GM23338 (cell line): ENCODE data around the gene ATP8B4. TPM values are rescaled to one million over a fixed set of nuclear protein-coding genes. Genes with fewer than 3 reads are reported as not detected.

ENCODE experiments used
- ATAC-seq: fragments of 200-7000 bp; cut with Tn5 transposase; 3 replicates; pipeline ENCODE4 v1.9.1; 2020
- DNase-seq: peaks from one replicate; pipeline ENCODE4 v3.0.0-alpha.2; 2015; ENCODE audit warnings: low spot score
- H2AFZ ChIP-seq: fragments of 200-600 bp; sonication (generic); 2 replicates; pipeline ENCODE4 v1.8.0; 2016; ENCODE audit warnings: antibody characterized with exemption, mild to moderate bottlenecking, moderate library complexity
- H3F3A ChIP-seq: fragments of 200-600 bp; sonication (generic); replicated peaks from 2 replicates; pipeline ENCODE4 v1.8.0; 2017; ENCODE audit warnings: antibody characterized with exemption, mixed run types, low read depth
- H3K27ac ChIP-seq: fragments of 200-600 bp; sonication (generic); 2 replicates; pipeline ENCODE4 v1.6.1; 2016; ENCODE audit warnings: low read depth
- H3K27me3 ChIP-seq: fragments of 200-600 bp; sonication (generic); 2 replicates; pipeline ENCODE4 v1.8.0; 2016; ENCODE audit warnings: mild to moderate bottlenecking, mixed run types, moderate library complexity; ENCODE audit not compliant: insufficient read depth
- H3K36me3 ChIP-seq: fragments of 200-600 bp; sonication (generic); 2 replicates; pipeline ENCODE4 v1.8.0; 2016; ENCODE audit warnings: mild to moderate bottlenecking; ENCODE audit not compliant: insufficient read depth
- H3K4me1 ChIP-seq: fragments of 200-600 bp; sonication (generic); 2 replicates; pipeline ENCODE4 v1.8.0; 2016; ENCODE audit warnings: mild to moderate bottlenecking, moderate library complexity; ENCODE audit not compliant: insufficient read depth
- H3K4me2 ChIP-seq: fragments of 200-600 bp; sonication (generic); 2 replicates; pipeline ENCODE4 v1.7.1; 2017; ENCODE audit warnings: mixed run types
- H3K4me3 ChIP-seq: fragments of 200-600 bp; sonication (generic); 2 replicates; pipeline ENCODE4 v1.6.1; 2016; ENCODE audit warnings: mixed run types
- H3K79me2 ChIP-seq: fragments of 200-600 bp; sonication (generic); replicated peaks from 2 replicates; pipeline ENCODE4 v1.8.0; 2017; ENCODE audit warnings: mild to moderate bottlenecking; ENCODE audit not compliant: insufficient read depth
- H3K9me2 ChIP-seq: fragments of 200-600 bp; sonication (generic); 2 replicates; pipeline ENCODE4 v1.8.0; 2017; ENCODE audit not compliant: insufficient read depth
- H4K20me1 ChIP-seq: fragments of 200-600 bp; sonication (generic); replicated peaks from 2 replicates; pipeline ENCODE4 v1.8.0; 2017; ENCODE audit warnings: mild to moderate bottlenecking; ENCODE audit not compliant: insufficient read depth
- H3K27ac Mint-ChIP-seq: 2 replicates; pipeline ENCODE4 v1.8.0; 2020; ENCODE audit warnings: inconsistent platforms, mild to moderate bottlenecking, moderate library complexity, mixed read lengths
- H3K27me3 Mint-ChIP-seq: 3 replicates; pipeline ENCODE4 v1.8.0; 2022; ENCODE audit warnings: low read depth, mild to moderate bottlenecking, moderate library complexity, mixed read lengths, inconsistent platforms; ENCODE audit not compliant: insufficient read depth, poor library complexity
- H3K36me3 Mint-ChIP-seq: 3 replicates; pipeline ENCODE4 v1.8.0; 2021; ENCODE audit warnings: low read depth, mild to moderate bottlenecking, inconsistent platforms, moderate library complexity, mixed read lengths
- H3K4me1 Mint-ChIP-seq: 3 replicates; pipeline ENCODE4 v1.8.0; 2020; ENCODE audit warnings: mild to moderate bottlenecking, inconsistent platforms, mixed read lengths
- H3K4me3 Mint-ChIP-seq: 3 replicates; pipeline ENCODE4 v1.8.0; 2021; ENCODE audit warnings: moderate library complexity, mild to moderate bottlenecking, inconsistent platforms, mixed read lengths
- H3K9me3 Mint-ChIP-seq: 3 replicates; pipeline ENCODE4 v1.8.0; 2020; ENCODE audit warnings: moderate library complexity, mild to moderate bottlenecking, inconsistent platforms, mixed read lengths
- CREB1 ChIP-seq: fragments of 250-450 bp; sonication (Bioruptor Pico); IDR thresholded peaks from 2 replicates; pipeline ENCODE4 v1.5.0; 2020; ENCODE audit warnings: low read depth, mild to moderate bottlenecking, moderate library complexity
- CTCF ChIP-seq, 2 experiments: fragments of 200-600 bp in 1 of 2; sonication (generic) in 1 of 2; conservative IDR thresholded peaks; 2 replicates each; pipeline versions ENCODE4 v1.5.1 to v1.6.1; 2016 to 2017; ENCODE audit warnings: antibody characterized with exemption in 2 of 2, low read depth in 2 of 2, mild to moderate bottlenecking in 2 of 2, moderate library complexity in 1 of 2
- ETS1 ChIP-seq: IDR thresholded peaks from 2 replicates; pipeline ENCODE4 v1.6.1; 2016; ENCODE audit warnings: antibody characterized with exemption
- EZH2 ChIP-seq: fragments of 200-600 bp; sonication (generic); IDR thresholded peaks from one replicate; pipeline ENCODE4 v1.8.0; 2017; ENCODE audit warnings: antibody characterized with exemption, mild to moderate bottlenecking, low read depth; ENCODE audit not compliant: unreplicated experiment
- EZH2phosphoT487 ChIP-seq: fragments of 200-600 bp; sonication (generic); IDR thresholded peaks from one replicate; pipeline ENCODE4 v1.8.1; 2018; ENCODE audit warnings: antibody characterized with exemption; ENCODE audit not compliant: unreplicated experiment
- JUNB ChIP-seq: IDR thresholded peaks from one replicate; pipeline ENCODE4 v1.6.1; 2016; ENCODE audit warnings: antibody characterized with exemption; ENCODE audit not compliant: unreplicated experiment
- NANOG ChIP-seq: IDR thresholded peaks from 2 replicates; pipeline ENCODE4 v1.6.1; 2016; ENCODE audit warnings: antibody characterized with exemption, borderline replicate concordance
- POLR2AphosphoS5 ChIP-seq: IDR thresholded peaks from 2 replicates; pipeline ENCODE4 v1.6.1; 2016; ENCODE audit warnings: antibody characterized with exemption, low read depth
- REST ChIP-seq: IDR thresholded peaks from one replicate; pipeline ENCODE4 v1.6.1; 2018; ENCODE audit warnings: antibody characterized with exemption; ENCODE audit not compliant: unreplicated experiment
- ZNF114 ChIP-seq: fragments of 250-450 bp; sonication (Bioruptor Pico); IDR thresholded peaks from 2 replicates; pipeline ENCODE4 v1.5.0; 2020; ENCODE audit warnings: mild to moderate bottlenecking, moderate library complexity
- ZNF331 ChIP-seq: fragments of 250-450 bp; sonication (Bioruptor Pico); IDR thresholded peaks from 2 replicates; pipeline ENCODE4 v1.5.0; 2020; ENCODE audit warnings: low read depth, mild to moderate bottlenecking, moderate library complexity
- polyA plus RNA-seq: library from polyadenylated mRNA; unstranded; fragments of >200 nt; fragmentation: Nextera tagmentation; extraction: Ambion mirVana; gene quantifications from 2 replicates; pipeline ENCODE4 v1.2.1, GENCODE V29; 2016
- total RNA-seq: library from RNA; depleted of rRNA; stranded (reverse); fragments of >200 nt; shearing (Covaris generic); gene quantifications from 2 replicates; pipeline ENCODE4 v1.2.3, GENCODE V29; 2014
- TF ChIP-seq, protein P1 (sequence below): fragments of 250-450 bp; sonication (Bioruptor Pico); IDR thresholded peaks from 2 replicates; pipeline ENCODE4 v1.5.0; 2020; ENCODE audit warnings: mild to moderate bottlenecking, moderate library complexity

The ATP8B4 gene
- total and polyA plus RNA-seq, 2 experiments from 2014 or later, result 0.24 TPM; not detected in 1

GRCh38 chr15:50140983-50141382 is 21.9 kb upstream of the ATP8B4 start:
- no peak overlapping the region for H3K4me3 ChIP-seq
- H2AFZ ChIP-seq, result no peak overlapping the region
- Mint-ChIP-seq H3K27ac (no peak overlapping the region), H3K9me3 (no peaks in the 10 kb centered on the region), H3K27me3 (no peaks in the 10 kb centered on the region), H3K4me1 (no peaks in the 10 kb centered on the region), H3K36me3 (no peaks in the 10 kb centered on the region), H3K4me3 (no peak overlapping the region)
- no peaks in the 10 kb centered on the region for H3F3A ChIP-seq
- DNase-seq, result no peak
- H3K36me3 ChIP-seq, result no peaks in the 10 kb centered on the region
- no peaks in the 10 kb centered on the region for H3K4me1 ChIP-seq
- no peak for ATAC-seq
- no peaks in the 10 kb centered on the region for H3K79me2 ChIP-seq
- no peaks in the 10 kb centered on the region for H3K27me3 ChIP-seq
- no peaks in the 10 kb centered on the region for H3K9me2 ChIP-seq
- H3K27ac ChIP-seq, result no peak overlapping the region
- TF ChIP-seq NANOG (no peak), REST (no peak), CTCF (conservative IDR thresholded peaks at IDR 0.05; ENCODE audit: low read depth in 2 of 2) (no peak), ZNF114 (CRISPR knock-in tag) (no peak), CREB1 (CRISPR knock-in tag) (no peak), JUNB (no peak), ETS1 (no peak), EZH2phosphoT487 (no peak), POLR2AphosphoS5 (no peak), ZNF331 (no peak), EZH2 (no peak)
- TF ChIP-seq, protein P1, sequence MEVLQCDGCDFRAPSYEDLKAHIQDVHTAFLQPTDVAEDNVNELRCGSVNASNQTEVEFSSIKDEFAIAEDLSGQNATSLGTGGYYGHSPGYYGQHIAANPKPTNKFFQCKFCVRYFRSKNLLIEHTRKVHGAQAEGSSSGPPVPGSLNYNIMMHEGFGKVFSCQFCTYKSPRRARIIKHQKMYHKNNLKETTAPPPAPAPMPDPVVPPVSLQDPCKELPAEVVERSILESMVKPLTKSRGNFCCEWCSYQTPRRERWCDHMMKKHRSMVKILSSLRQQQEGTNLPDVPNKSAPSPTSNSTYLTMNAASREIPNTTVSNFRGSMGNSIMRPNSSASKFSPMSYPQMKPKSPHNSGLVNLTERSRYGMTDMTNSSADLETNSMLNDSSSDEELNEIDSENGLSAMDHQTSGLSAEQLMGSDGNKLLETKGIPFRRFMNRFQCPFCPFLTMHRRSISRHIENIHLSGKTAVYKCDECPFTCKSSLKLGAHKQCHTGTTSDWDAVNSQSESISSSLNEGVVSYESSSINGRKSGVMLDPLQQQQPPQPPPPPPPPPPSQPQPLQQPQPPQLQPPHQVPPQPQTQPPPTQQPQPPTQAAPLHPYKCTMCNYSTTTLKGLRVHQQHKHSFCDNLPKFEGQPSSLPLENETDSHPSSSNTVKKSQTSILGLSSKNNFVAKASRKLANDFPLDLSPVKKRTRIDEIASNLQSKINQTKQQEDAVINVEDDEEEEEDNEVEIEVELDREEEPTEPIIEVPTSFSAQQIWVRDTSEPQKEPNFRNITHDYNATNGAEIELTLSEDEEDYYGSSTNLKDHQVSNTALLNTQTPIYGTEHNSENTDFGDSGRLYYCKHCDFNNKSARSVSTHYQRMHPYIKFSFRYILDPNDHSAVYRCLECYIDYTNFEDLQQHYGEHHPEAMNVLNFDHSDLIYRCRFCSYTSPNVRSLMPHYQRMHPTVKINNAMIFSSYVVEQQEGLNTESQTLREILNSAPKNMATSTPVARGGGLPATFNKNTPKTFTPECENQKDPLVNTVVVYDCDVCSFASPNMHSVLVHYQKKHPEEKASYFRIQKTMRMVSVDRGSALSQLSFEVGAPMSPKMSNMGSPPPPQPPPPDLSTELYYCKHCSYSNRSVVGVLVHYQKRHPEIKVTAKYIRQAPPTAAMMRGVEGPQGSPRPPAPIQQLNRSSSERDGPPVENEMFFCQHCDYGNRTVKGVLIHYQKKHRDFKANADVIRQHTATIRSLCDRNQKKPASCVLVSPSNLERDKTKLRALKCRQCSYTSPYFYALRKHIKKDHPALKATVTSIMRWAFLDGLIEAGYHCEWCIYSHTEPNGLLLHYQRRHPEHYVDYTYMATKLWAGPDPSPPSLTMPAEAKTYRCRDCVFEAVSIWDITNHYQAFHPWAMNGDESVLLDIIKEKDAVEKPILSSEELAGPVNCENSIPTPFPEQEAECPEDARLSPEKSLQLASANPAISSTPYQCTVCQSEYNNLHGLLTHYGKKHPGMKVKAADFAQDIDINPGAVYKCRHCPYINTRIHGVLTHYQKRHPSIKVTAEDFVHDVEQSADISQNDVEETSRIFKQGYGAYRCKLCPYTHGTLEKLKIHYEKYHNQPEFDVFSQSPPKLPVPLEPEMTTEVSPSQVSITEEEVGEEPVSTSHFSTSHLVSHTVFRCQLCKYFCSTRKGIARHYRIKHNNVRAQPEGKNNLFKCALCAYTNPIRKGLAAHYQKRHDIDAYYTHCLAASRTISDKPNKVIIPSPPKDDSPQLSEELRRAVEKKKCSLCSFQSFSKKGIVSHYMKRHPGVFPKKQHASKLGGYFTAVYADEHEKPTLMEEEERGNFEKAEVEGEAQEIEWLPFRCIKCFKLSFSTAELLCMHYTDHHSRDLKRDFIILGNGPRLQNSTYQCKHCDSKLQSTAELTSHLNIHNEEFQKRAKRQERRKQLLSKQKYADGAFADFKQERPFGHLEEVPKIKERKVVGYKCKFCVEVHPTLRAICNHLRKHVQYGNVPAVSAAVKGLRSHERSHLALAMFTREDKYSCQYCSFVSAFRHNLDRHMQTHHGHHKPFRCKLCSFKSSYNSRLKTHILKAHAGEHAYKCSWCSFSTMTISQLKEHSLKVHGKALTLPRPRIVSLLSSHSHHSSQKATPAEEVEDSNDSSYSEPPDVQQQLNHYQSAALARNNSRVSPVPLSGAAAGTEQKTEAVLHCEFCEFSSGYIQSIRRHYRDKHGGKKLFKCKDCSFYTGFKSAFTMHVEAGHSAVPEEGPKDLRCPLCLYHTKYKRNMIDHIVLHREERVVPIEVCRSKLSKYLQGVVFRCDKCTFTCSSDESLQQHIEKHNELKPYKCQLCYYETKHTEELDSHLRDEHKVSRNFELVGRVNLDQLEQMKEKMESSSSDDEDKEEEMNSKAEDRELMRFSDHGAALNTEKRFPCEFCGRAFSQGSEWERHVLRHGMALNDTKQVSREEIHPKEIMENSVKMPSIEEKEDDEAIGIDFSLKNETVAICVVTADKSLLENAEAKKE (CRISPR knock-in tag), result no peak
- H3K4me2 ChIP-seq, result no peak overlapping the region
- H4K20me1 ChIP-seq, result no peaks in the 10 kb centered on the region
